ENCODE data around the gene ECE2. TPM values are rescaled to one million over a fixed set of nuclear protein-coding genes. Genes with fewer than 3 reads are reported as not detected.
"Not testable (repeated sequence)": the region's sequence is repeated elsewhere in the genome, so short reads cannot be mapped to it uniquely, and the experiment has no call there.

The ECE2 gene
- total RNA-seq, 1 experiment from 2014 or later = not detected

- ChIA-PET CTCF (interaction anchor here (0.6 to 1.1 kb wide), 2 partner anchors 16 to 30 kb away, joined by 3 read pairs; no protein-coding TSS in a partner anchor), POLR2A (ENCODE audit: low non-redundant PET) (no interaction called here)
- intact Hi-C loops (cut with micrococcal nuclease; ENCODE audit: unreplicated experiment) = no loop called here
- no peaks in the 10 kb centered on the region for H3K9me3 ChIP-seq (ENCODE audit: low read depth, low read length, poor library complexity, severe bottlenecking)
- DNase-seq (ENCODE audit: low spot score) = no peak
- H3K27me3 ChIP-seq (replicated peaks; ENCODE audit: insufficient read depth, low read depth, low read length, poor library complexity) = no peaks in the 10 kb centered on the region
- no peak for TF ChIP-seq CTCF (conservative IDR thresholded peaks at IDR 0.05; ENCODE audit: low read depth, low read length)
- no peak for TF ChIP-seq EZH2 (IDR thresholded peaks at IDR 0.05; ENCODE audit: borderline replicate concordance, low read depth, low read length, poor library complexity, severe bottlenecking)
- no peak overlapping the region for H3K27ac ChIP-seq (ENCODE audit: low read depth, low read length, poor library complexity, severe bottlenecking)
- BruUV-seq (replicated peaks) = no TSS peak
- H3K4me1 ChIP-seq (ENCODE audit: insufficient read depth, low read length, poor library complexity, severe bottlenecking) = peaks cover 30% of the 10 kb centered on the region
- H3K4me3 ChIP-seq (ENCODE audit: low read depth, low read length, poor library complexity, severe bottlenecking) = no peak overlapping the region
- H3K36me3 ChIP-seq (ENCODE audit: insufficient read depth, low read length, poor library complexity, severe bottlenecking) = peaks cover 27% of the 10 kb centered on the region
Measured at GRCh38 chr3:184337981-184338380, 62.2 kb downstream of the ECE2 start.

GRCh38 chr3:184338511-184338945 is 62.7 kb downstream of the ECE2 start:
- ChIA-PET CTCF (interaction anchor here (0.6 to 1.1 kb wide), 2 partner anchors 16 to 29 kb away, joined by 3 read pairs; no protein-coding TSS in a partner anchor), POLR2A (ENCODE audit: low non-redundant PET) (no interaction called here)
- intact Hi-C loops (cut with micrococcal nuclease; ENCODE audit: unreplicated experiment) = no loop called here
- Histone ChIP-seq H3K27ac (ENCODE audit: low read depth, low read length, poor library complexity, severe bottlenecking) (no peak overlapping the region), H3K4me1 (ENCODE audit: insufficient read depth, low read length, poor library complexity, severe bottlenecking) (peaks cover 30% of the 10 kb centered on the region), H3K36me3 (ENCODE audit: insufficient read depth, low read length, poor library complexity, severe bottlenecking) (peaks cover 22% of the 10 kb centered on the region), H3K9me3 (ENCODE audit: low read depth, low read length, poor library complexity, severe bottlenecking) (no peaks in the 10 kb centered on the region), H3K27me3 (replicated peaks; ENCODE audit: insufficient read depth, low read depth, low read length, poor library complexity) (no peaks in the 10 kb centered on the region), H3K4me3 (ENCODE audit: low read depth, low read length, poor library complexity, severe bottlenecking) (no peak overlapping the region)
- TF ChIP-seq CTCF (conservative IDR thresholded peaks at IDR 0.05; ENCODE audit: low read depth, low read length) (0 out of 2 replicates have a peak, but pooled peaks have one; percentile 17), EZH2 (IDR thresholded peaks at IDR 0.05; ENCODE audit: borderline replicate concordance, low read depth, low read length, poor library complexity, severe bottlenecking) (no peak)
- DNase-seq (ENCODE audit: low spot score) = peak; percentile 58
- no TSS peak for BruUV-seq (replicated peaks)

GRCh38 chr3:184339001-184339400 is 63.2 kb downstream of the ECE2 start:
- CTCF ChIA-PET = interaction anchor here (1.1 kb wide), 1 partner anchor 28 kb away, joined by 3 read pairs; no protein-coding TSS in a partner anchor
- intact Hi-C loops (cut with micrococcal nuclease; ENCODE audit: unreplicated experiment) = no loop called here
- no peak for DNase-seq (ENCODE audit: low spot score)
- Histone ChIP-seq H3K27me3 (replicated peaks; ENCODE audit: insufficient read depth, low read depth, low read length, poor library complexity) (no peaks in the 10 kb centered on the region), H3K9me3 (ENCODE audit: low read depth, low read length, poor library complexity, severe bottlenecking) (no peaks in the 10 kb centered on the region), H3K4me3 (ENCODE audit: low read depth, low read length, poor library complexity, severe bottlenecking) (no peak overlapping the region), H3K4me1 (ENCODE audit: insufficient read depth, low read length, poor library complexity, severe bottlenecking) (peaks cover 30% of the 10 kb centered on the region), H3K27ac (ENCODE audit: low read depth, low read length, poor library complexity, severe bottlenecking) (no peak overlapping the region), H3K36me3 (ENCODE audit: insufficient read depth, low read length, poor library complexity, severe bottlenecking) (peaks cover 17% of the 10 kb centered on the region)
- POLR2A ChIA-PET (ENCODE audit: low non-redundant PET) = no interaction called here
- no TSS peak for BruUV-seq (replicated peaks)
- TF ChIP-seq CTCF (conservative IDR thresholded peaks at IDR 0.05; ENCODE audit: low read depth, low read length) (no peak), EZH2 (IDR thresholded peaks at IDR 0.05; ENCODE audit: borderline replicate concordance, low read depth, low read length, poor library complexity, severe bottlenecking) (no peak)

GRCh38 chr3:184339451-184340135 is 63.8 kb downstream of the ECE2 start:
- intact Hi-C loops (cut with micrococcal nuclease; ENCODE audit: unreplicated experiment) = not testable (repeated sequence)

More at GRCh38 chr3:184339451-184340135, 63.8 kb downstream of the ECE2 start:
- H3K9me3 ChIP-seq (ENCODE audit: low read depth, low read length, poor library complexity, severe bottlenecking); H3K27me3 ChIP-seq (replicated peaks; ENCODE audit: insufficient read depth, low read depth, low read length, poor library complexity); H3K4me3 ChIP-seq (ENCODE audit: low read depth, low read length, poor library complexity, severe bottlenecking); CTCF ChIA-PET; H3K27ac ChIP-seq (ENCODE audit: low read depth, low read length, poor library complexity, severe bottlenecking); POLR2A ChIA-PET (ENCODE audit: low non-redundant PET); BruUV-seq (replicated peaks); DNase-seq (ENCODE audit: low spot score): not testable (repeated sequence)
- H3K36me3 ChIP-seq (ENCODE audit: insufficient read depth, low read length, poor library complexity, severe bottlenecking) = peaks cover 12% of the 10 kb centered on the region
- peaks cover 30% of the 10 kb centered on the region for H3K4me1 ChIP-seq (ENCODE audit: insufficient read depth, low read length, poor library complexity, severe bottlenecking)

Measured in A673 (cell line).